Karpas-422 (cell line): ENCODE results near the gene ROCK2. TPM values are rescaled to one million over a fixed set of nuclear protein-coding genes. Genes with fewer than 3 reads are reported as not detected.

Source experiments
- DNase-seq: peaks from one replicate; pipeline ENCODE4 v3.0.0-alpha.2; 2015
- H2AFZ ChIP-seq: fragments of 200-600 bp; sonication (generic); 2 replicates; pipeline ENCODE4 v1.6.1; 2014; ENCODE audit warnings: antibody characterized with exemption, low read length, mixed read lengths
- H3K27ac ChIP-seq: fragments of 200-600 bp; sonication (generic); 2 replicates; pipeline ENCODE4 v1.5.1; 2014; ENCODE audit warnings: mild to moderate bottlenecking, low read length, moderate library complexity
- H3K27me3 ChIP-seq: fragments of 200-600 bp; sonication (generic); 2 replicates; pipeline ENCODE4 v1.6.1; 2014; ENCODE audit warnings: low read length, mixed read lengths
- H3K36me3 ChIP-seq: fragments of 200-600 bp; sonication (generic); 2 replicates; pipeline ENCODE4 v1.6.1; 2014; ENCODE audit warnings: low read length, mixed read lengths; ENCODE audit not compliant: insufficient read depth
- H3K4me1 ChIP-seq: fragments of 200-600 bp; sonication (generic); 2 replicates; pipeline ENCODE4 v1.6.1; 2014; ENCODE audit warnings: mild to moderate bottlenecking, low read length, mixed read lengths
- H3K4me2 ChIP-seq: fragments of 200-600 bp; sonication (generic); 2 replicates; pipeline ENCODE4 v1.6.1; 2014; ENCODE audit warnings: low read length, low read depth, mild to moderate bottlenecking; ENCODE audit not compliant: poor library complexity, severe bottlenecking
- H3K4me3 ChIP-seq: fragments of 200-600 bp; sonication (generic); 2 replicates; pipeline ENCODE4 v1.5.1; 2014; ENCODE audit warnings: mild to moderate bottlenecking, antibody characterized with exemption, low read length, mixed read lengths
- H3K79me2 ChIP-seq: fragments of 200-600 bp; sonication (generic); 2 replicates; pipeline ENCODE4 v1.6.1; 2014; ENCODE audit warnings: mild to moderate bottlenecking, low read length, mixed read lengths
- H3K9ac ChIP-seq: fragments of 200-600 bp; sonication (generic); 2 replicates; pipeline ENCODE4 v1.6.0; 2014; ENCODE audit warnings: low read length
- H3K9me2 ChIP-seq: fragments of 200-600 bp; sonication (generic), shearing (Covaris generic); replicated peaks from 2 replicates; pipeline ENCODE4 v1.6.0; 2014; ENCODE audit warnings: mild to moderate bottlenecking, low read length, moderate library complexity; ENCODE audit not compliant: insufficient read depth
- H3K9me3 ChIP-seq: fragments of 300-700, 200-600 bp; sonication (generic); 2 replicates; pipeline ENCODE4 v1.6.1; 2014; ENCODE audit warnings: low read length, mixed read lengths
- H4K20me1 ChIP-seq: fragments of 200-600 bp; sonication (generic); 2 replicates; pipeline ENCODE4 v1.6.1; 2014; ENCODE audit warnings: mild to moderate bottlenecking, antibody characterized with exemption, low read length, low read depth; ENCODE audit not compliant: insufficient read depth
- total RNA-seq: library from RNA; depleted of rRNA; stranded (reverse); fragments of >200 nt; shearing (Covaris generic); gene quantifications from 2 replicates; pipeline ENCODE4 v1.2.3, GENCODE V29; 2014; ENCODE audit warnings: low replicate concordance

Gene ROCK2
- total RNA-seq, 1 experiment from 2014 or later: 14.2 TPM

DNA sequence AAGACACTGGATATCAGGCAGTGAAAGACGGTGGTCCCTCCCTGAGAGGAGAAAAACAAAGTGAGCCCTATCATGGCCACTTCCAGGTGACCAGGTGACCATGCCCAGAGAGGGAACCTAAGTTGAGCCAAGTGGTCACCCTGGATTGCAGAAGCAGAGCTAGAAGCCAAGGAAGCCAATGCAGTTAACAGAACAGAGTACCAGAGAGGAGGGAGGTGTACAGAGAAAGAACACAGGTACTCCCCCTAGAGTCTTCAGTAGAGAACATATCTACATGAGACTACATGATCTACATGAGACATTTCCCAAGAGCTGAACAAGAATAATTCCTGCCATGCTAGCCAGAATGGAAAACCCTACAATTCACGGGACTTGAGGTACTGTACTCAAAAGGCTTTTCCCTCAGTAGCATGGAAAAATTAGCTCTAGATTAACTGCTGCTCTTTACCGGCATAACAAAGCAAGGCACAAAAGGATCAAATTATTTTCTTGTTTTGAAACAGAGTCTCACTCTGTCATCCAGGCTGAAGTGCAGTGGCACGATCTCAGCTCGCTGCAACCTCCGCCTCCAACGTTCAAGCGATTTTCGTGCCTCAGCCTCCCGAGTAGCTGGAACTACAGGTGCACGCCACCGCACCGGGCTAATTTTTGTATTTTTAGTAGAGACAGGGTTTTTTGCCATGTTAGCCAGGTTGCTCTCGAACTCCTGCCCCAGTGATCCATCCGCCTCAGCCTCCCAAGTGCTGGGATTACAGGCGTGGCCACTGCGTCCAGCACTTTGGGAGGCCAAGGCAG is 23.5 kb downstream of the ROCK2 start:
- H3K27ac ChIP-seq: no peak overlapping the region
- no peaks in the 10 kb centered on the region for H3K9me2 ChIP-seq
- no peak overlapping the region for H3K4me3 ChIP-seq
- no peak overlapping the region for H3K4me2 ChIP-seq
- no peaks in the 10 kb centered on the region for H3K27me3 ChIP-seq
- H3K9ac ChIP-seq: no peak overlapping the region
- H3K79me2 ChIP-seq: peaks cover 4% of the 10 kb centered on the region; the same call in 1 of the 2 replicates
- no peaks in the 10 kb centered on the region for H3K9me3 ChIP-seq
- no peaks in the 10 kb centered on the region for H3K36me3 ChIP-seq
- no peaks in the 10 kb centered on the region for H3K4me1 ChIP-seq
- H4K20me1 ChIP-seq: peaks cover 51% of the 10 kb centered on the region
- DNase-seq: peak; percentile 46
- no peak overlapping the region for H2AFZ ChIP-seq

DNA sequence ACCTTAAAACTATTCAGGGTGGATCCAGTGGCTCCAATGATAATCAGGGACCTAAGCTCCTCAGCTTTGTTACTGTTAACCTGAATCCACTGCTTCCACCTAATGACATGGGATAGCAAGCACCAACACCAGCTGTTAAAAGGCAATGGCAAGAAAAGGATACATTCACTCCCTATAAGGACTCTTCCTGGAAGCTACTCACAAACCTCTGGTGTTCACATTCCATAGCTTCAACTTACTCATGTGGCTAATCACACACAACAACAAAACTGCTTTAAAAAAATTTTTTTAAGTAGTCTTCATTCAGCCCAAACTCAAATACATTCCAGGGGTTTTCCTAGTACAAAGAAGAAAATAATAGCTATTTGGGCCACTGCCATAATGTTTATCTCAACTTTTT is 24.5 kb downstream of the ROCK2 start:
- Histone ChIP-seq H4K20me1 (peaks cover 50% of the 10 kb centered on the region), H2AFZ (no peak overlapping the region), H3K27ac (no peak overlapping the region), H3K27me3 (no peaks in the 10 kb centered on the region), H3K36me3 (no peaks in the 10 kb centered on the region), H3K4me1 (peaks cover 2% of the 10 kb centered on the region), H3K4me3 (no peak overlapping the region), H3K79me2 (peaks cover 4% of the 10 kb centered on the region; the same call in 1 of the 2 replicates), H3K9ac (no peak overlapping the region), H3K9me3 (no peaks in the 10 kb centered on the region), H3K4me2 (no peak overlapping the region), H3K9me2 (no peaks in the 10 kb centered on the region)
- DNase-seq: no peak

GRCh38 chr2:11315074-11315705 is 29.2 kb downstream of the ROCK2 start:
- Histone ChIP-seq H3K79me2 (peaks cover 9% of the 10 kb centered on the region), H3K9me2 (no peaks in the 10 kb centered on the region), H2AFZ (no peak overlapping the region), H3K27ac (no peak overlapping the region), H3K9me3 (no peaks in the 10 kb centered on the region), H4K20me1 (peaks cover 54% of the 10 kb centered on the region), H3K36me3 (no peaks in the 10 kb centered on the region), H3K27me3 (no peaks in the 10 kb centered on the region), H3K4me3 (no peak overlapping the region), H3K9ac (no peak overlapping the region), H3K4me2 (peak overlapping the region; percentile 20), H3K4me1 (peaks cover 11% of the 10 kb centered on the region)
- DNase-seq: no peak

DNA sequence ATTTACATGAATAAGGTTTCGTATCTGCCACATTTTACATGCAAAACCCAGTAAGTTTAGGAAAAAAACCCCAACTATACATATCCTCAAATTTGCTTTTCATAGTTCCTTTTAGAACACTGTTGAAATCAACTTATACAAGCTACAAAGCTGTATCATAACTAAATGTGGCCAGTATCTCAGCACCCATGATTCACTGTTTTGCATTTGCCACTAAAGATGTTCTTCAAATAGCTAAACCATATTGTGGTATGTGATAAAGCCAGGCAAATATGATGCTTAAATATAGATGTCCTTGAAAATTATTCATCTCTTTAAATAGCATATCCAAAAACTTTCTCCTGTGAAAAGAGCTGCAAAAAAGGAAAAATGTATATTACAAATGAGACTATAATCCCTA is 29.9 kb downstream of the ROCK2 start:
- Histone ChIP-seq H3K27me3 (no peaks in the 10 kb centered on the region), H2AFZ (no peak overlapping the region), H3K9me3 (no peaks in the 10 kb centered on the region), H3K79me2 (peaks cover 10% of the 10 kb centered on the region), H3K9me2 (no peaks in the 10 kb centered on the region), H3K27ac (no peak overlapping the region), H3K4me3 (no peak overlapping the region), H3K4me1 (peaks cover 11% of the 10 kb centered on the region), H3K9ac (no peak overlapping the region), H3K36me3 (no peaks in the 10 kb centered on the region), H4K20me1 (peaks cover 60% of the 10 kb centered on the region), H3K4me2 (peak overlapping the region; percentile 20)
- peak; percentile 46 for DNase-seq

DNA sequence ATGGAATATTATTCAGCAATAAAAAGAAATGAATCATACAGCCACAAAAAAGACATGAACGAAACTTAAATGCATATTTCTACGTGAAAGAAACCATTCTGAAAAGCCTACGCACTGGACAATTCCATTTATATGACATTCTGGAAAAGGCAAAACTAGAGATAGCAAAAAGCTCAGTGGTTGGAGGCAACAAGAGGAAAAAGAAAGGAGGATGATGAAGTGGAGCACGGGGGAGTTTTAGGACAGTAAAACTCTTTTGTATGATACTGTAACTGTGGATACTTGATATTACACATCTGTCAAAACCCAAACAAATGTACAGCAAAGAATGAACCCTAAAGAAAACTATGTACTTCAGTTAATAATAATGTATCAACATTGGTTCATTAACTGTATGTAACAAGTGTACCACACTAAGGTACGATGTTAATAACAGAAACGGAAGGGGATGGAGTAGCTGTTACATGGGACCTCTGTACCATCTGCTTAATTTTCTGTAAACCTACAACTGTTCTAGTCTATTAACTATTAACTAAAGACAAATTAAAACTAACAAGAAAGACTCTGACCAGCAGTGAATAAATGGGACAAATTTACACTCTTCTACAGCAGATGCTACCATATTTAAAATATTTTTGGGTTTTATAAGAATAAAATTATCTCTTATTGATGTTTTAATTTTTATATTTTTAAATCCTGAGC is 31.5 kb downstream of the ROCK2 start:
- H3K9me2 ChIP-seq: no peaks in the 10 kb centered on the region
- no peaks in the 10 kb centered on the region for H3K36me3 ChIP-seq
- no peak overlapping the region for H3K9ac ChIP-seq
- H3K4me2 ChIP-seq: no peak overlapping the region
- H3K9me3 ChIP-seq: no peaks in the 10 kb centered on the region
- no peak for DNase-seq
- H4K20me1 ChIP-seq: peaks cover 67% of the 10 kb centered on the region
- H3K4me3 ChIP-seq: no peak overlapping the region
- peaks cover 11% of the 10 kb centered on the region for H3K4me1 ChIP-seq
- no peak overlapping the region for H2AFZ ChIP-seq
- no peaks in the 10 kb centered on the region for H3K27me3 ChIP-seq
- no peak overlapping the region for H3K27ac ChIP-seq
- H3K79me2 ChIP-seq: peaks cover 15% of the 10 kb centered on the region

- no peaks in the 10 kb centered on the region for H3K9me3 ChIP-seq
- no peak overlapping the region for H2AFZ ChIP-seq
- peaks cover 68% of the 10 kb centered on the region for H4K20me1 ChIP-seq
These were observed 32.9 kb downstream of the ROCK2 start for GRCh38 chr2:11311543-11311942.

GRCh38 chr2:11310212-11310611 is 34.2 kb downstream of the ROCK2 start:
- H3K4me3 ChIP-seq: no peak overlapping the region
- no peaks in the 10 kb centered on the region for H3K9me2 ChIP-seq
- H3K9me3 ChIP-seq: no peaks in the 10 kb centered on the region
- H3K27ac ChIP-seq: no peak overlapping the region
- no peak overlapping the region for H3K9ac ChIP-seq
- peaks cover 17% of the 10 kb centered on the region for H3K79me2 ChIP-seq
- H3K36me3 ChIP-seq: no peaks in the 10 kb centered on the region
- peaks cover 11% of the 10 kb centered on the region for H3K4me1 ChIP-seq
- no peak overlapping the region for H2AFZ ChIP-seq
- H3K4me2 ChIP-seq: no peak overlapping the region
- DNase-seq: no peak
- no peaks in the 10 kb centered on the region for H3K27me3 ChIP-seq
- peaks cover 68% of the 10 kb centered on the region for H4K20me1 ChIP-seq

More at GRCh38 chr2:11311543-11311942, 32.9 kb downstream of the ROCK2 start:
- no peaks in the 10 kb centered on the region for H3K9me2 ChIP-seq
- H3K4me3 ChIP-seq: no peak overlapping the region
- no peaks in the 10 kb centered on the region for H3K36me3 ChIP-seq
- no peaks in the 10 kb centered on the region for H3K27me3 ChIP-seq
- no peak overlapping the region for H3K27ac ChIP-seq
- DNase-seq: no peak
- H3K9ac ChIP-seq: no peak overlapping the region
- peaks cover 11% of the 10 kb centered on the region for H3K4me1 ChIP-seq
- H3K4me2 ChIP-seq: no peak overlapping the region
- peaks cover 15% of the 10 kb centered on the region for H3K79me2 ChIP-seq

- no peak for DNase-seq
- Histone ChIP-seq H2AFZ (no peak overlapping the region), H3K4me2 (no peak overlapping the region), H3K9me2 (no peaks in the 10 kb centered on the region), H3K9me3 (no peaks in the 10 kb centered on the region), H3K79me2 (peaks cover 17% of the 10 kb centered on the region), H3K4me3 (no peak overlapping the region), H3K9ac (no peak overlapping the region), H3K4me1 (peaks cover 6% of the 10 kb centered on the region), H4K20me1 (peaks cover 67% of the 10 kb centered on the region), H3K27ac (no peak overlapping the region), H3K27me3 (no peaks in the 10 kb centered on the region), H3K36me3 (no peaks in the 10 kb centered on the region)
These were observed 34.7 kb downstream of the ROCK2 start for GRCh38 chr2:11309706-11310105.
